Glutamatergic neuron (in vitro differentiated cells): ENCODE measurements around the gene RAET1G. TPM values are rescaled to one million over a fixed set of nuclear protein-coding genes. Genes with fewer than 3 reads are reported as not detected.
"Not testable (repeated sequence)": the region's sequence is repeated elsewhere in the genome, so short reads cannot be mapped to it uniquely, and the experiment has no call there.

Experiments used
- DNase-seq: peaks from one replicate; pipeline ENCODE4 v3.0.0; 2022
- H3K27ac Mint-ChIP-seq: one replicate; pipeline ENCODE4 v1.8.0; 2020; ENCODE audit warnings: mild to moderate bottlenecking, mixed read lengths, inconsistent platforms; ENCODE audit not compliant: unreplicated experiment
- H3K27me3 Mint-ChIP-seq: one replicate; pipeline ENCODE4 v1.8.0; 2020; ENCODE audit warnings: mild to moderate bottlenecking, moderate library complexity, mixed read lengths, inconsistent platforms; ENCODE audit not compliant: unreplicated experiment
- H3K36me3 Mint-ChIP-seq: one replicate; pipeline ENCODE4 v1.8.0; 2020; ENCODE audit warnings: mild to moderate bottlenecking, mixed read lengths, inconsistent platforms; ENCODE audit not compliant: unreplicated experiment
- H3K4me1 Mint-ChIP-seq: one replicate; pipeline ENCODE4 v1.8.0; 2020; ENCODE audit warnings: mild to moderate bottlenecking, low read depth, mixed read lengths, inconsistent platforms; ENCODE audit not compliant: unreplicated experiment
- H3K4me3 Mint-ChIP-seq: one replicate; pipeline ENCODE4 v1.8.0; 2020; ENCODE audit warnings: mild to moderate bottlenecking, mixed read lengths, inconsistent platforms; ENCODE audit not compliant: unreplicated experiment
- H3K9me3 Mint-ChIP-seq: one replicate; pipeline ENCODE4 v1.8.0; 2020; ENCODE audit warnings: mild to moderate bottlenecking, moderate library complexity, mixed read lengths, inconsistent platforms; ENCODE audit not compliant: unreplicated experiment
- total RNA-seq: library from RNA; stranded (reverse); fragmentation: NEBNext Ultra II Directional; extraction: Animal tissue kit (Norgen Biotek cat#: 25700); gene quantifications from one replicate; pipeline ENCODE4 v1.2.1, GENCODE V29; 2021; ENCODE audit not compliant: unreplicated experiment
- TF ChIP-seq, protein P1 (sequence below): fragments of 200-600 bp; sonication (generic); IDR thresholded peaks from one replicate; pipeline ENCODE4 v1.5.0; 2021; ENCODE audit not compliant: partially characterized antibody, unreplicated experiment

Gene RAET1G
- total RNA-seq, 1 donor from 2014 or later: not detected

DNA sequence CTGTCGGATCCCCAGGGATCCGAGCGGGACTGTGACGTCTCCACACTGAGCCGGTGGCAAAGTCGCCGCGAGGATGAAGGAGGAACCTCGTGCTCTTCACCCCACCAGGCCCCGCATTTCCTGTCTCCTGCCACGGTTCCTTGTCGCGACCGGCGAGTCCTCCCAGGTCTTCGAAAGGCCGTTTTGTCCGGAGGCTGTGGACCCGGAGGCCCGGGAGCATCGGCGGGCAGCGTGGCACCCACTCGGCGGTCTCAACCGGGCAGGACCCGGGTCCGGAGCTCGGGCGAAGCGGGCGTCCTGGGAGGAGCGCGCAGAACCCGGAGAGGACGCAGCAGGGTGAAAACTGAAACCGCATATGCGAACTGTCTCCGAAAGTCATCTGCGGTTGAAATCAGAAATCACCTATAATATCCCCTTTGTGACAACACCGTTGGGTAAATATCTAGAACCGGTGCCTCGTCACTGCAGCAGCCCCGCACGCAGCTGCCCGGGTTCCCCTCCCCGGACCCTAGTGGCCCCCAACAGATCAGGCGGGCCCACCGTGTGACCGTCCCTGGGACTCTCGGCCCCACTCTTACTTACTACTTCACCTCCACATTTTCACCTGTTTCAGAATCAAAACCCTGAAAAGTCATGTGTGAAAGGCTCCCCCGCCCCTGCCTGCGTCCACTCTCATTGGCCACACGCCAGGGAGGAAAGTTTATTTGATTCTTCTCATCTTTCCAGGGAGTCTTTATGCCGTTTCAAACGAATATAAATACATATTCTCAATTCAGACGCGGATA, 15.8 kb upstream of the RAET1G start:
- Mint-ChIP-seq H3K4me3 (peak overlapping the region; percentile 83), H3K4me1 (peaks cover 3% of the 10 kb centered on the region), H3K27ac (no peak overlapping the region), H3K27me3 (peaks cover 40% of the 10 kb centered on the region), H3K36me3 (no peaks in the 10 kb centered on the region), H3K9me3 (peaks cover 2% of the 10 kb centered on the region)
- TF ChIP-seq, protein P1, sequence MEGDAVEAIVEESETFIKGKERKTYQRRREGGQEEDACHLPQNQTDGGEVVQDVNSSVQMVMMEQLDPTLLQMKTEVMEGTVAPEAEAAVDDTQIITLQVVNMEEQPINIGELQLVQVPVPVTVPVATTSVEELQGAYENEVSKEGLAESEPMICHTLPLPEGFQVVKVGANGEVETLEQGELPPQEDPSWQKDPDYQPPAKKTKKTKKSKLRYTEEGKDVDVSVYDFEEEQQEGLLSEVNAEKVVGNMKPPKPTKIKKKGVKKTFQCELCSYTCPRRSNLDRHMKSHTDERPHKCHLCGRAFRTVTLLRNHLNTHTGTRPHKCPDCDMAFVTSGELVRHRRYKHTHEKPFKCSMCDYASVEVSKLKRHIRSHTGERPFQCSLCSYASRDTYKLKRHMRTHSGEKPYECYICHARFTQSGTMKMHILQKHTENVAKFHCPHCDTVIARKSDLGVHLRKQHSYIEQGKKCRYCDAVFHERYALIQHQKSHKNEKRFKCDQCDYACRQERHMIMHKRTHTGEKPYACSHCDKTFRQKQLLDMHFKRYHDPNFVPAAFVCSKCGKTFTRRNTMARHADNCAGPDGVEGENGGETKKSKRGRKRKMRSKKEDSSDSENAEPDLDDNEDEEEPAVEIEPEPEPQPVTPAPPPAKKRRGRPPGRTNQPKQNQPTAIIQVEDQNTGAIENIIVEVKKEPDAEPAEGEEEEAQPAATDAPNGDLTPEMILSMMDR: no peak
- DNase-seq: no peak

DNA sequence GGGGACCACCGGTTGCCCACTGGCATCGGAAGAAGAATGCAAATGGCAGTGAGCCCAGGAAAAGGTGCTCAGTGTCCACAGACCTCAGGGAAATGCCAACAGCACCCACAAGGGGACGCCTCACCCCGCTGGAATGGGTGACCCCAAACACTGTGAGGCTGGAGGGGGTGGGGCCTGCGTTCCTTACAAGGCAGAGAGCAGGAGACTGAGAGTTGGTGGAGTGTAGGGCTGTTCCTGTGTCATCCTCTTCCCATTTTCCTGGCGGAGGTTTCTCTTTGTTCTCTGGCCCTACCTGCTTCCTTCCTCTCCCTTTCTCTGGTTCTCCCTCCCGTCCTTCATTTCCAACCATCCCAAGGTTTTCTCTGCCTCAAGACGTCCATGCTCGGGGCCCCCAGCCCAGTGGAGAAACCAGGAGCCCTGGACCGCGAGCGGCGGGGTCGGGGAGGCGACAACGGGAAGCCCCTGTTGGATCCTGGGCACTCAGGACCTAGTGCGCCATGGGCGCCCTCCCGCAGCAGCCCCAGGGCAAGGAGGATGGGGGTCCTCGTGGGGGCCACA, 15.2 kb upstream of the RAET1G start:
- not testable (repeated sequence) for H3K9me3 Mint-ChIP-seq, H3K4me1 Mint-ChIP-seq, H3K36me3 Mint-ChIP-seq, DNase-seq, H3K27ac Mint-ChIP-seq
- peaks cover 44% of the 10 kb centered on the region for H3K27me3 Mint-ChIP-seq
- peak overlapping the region; percentile 59 for H3K4me3 Mint-ChIP-seq

DNA sequence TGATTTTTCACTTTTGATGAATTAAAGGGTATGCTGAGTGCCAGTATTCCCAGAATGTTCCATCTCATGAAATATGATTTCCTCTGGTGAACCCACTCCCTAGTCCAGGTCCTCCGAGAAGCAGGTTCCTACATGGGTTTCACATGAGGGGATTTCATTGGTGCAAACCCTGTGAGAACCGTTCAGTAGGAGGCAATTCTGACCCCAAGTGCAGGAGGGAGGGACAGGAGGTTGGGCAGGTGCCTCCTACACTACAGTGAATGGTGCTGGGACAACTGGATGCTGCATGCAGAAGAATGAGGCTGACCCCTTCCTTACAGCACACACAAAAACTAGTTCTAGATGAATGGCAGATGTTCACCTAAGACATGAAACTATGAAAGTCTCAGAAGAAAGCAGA, 13.8 kb upstream of the RAET1G start:
- H3K36me3 Mint-ChIP-seq: no peaks in the 10 kb centered on the region
- peaks cover 37% of the 10 kb centered on the region for H3K27me3 Mint-ChIP-seq
- DNase-seq: no peak
- TF ChIP-seq, protein P1: no peak
- no peak overlapping the region for H3K27ac Mint-ChIP-seq
- peaks cover 3% of the 10 kb centered on the region for H3K4me1 Mint-ChIP-seq
- peaks cover 2% of the 10 kb centered on the region for H3K9me3 Mint-ChIP-seq
- no peak overlapping the region for H3K4me3 Mint-ChIP-seq

DNA sequence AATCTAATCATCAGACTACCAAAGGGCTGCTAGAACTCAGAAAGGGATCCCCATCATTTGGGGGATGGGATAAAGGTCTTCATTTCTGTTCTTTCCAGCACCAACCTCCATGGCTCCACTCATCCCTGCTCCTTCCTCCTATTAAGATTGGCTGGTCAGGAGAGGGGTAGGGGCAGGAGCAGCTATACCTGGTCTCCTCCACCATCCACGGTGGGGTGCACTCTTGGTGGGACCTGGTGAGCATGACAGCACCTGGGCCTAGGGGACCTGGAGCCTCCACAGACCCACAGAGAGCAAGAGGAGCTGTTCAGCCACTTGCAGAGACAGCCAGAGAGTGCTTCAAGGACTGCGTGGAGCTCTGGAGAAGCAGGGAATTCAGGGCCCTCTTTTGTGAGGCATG, 12.7 kb upstream of the RAET1G start:
- DNase-seq: no peak
- Mint-ChIP-seq H3K9me3 (peaks cover 2% of the 10 kb centered on the region), H3K4me1 (peaks cover 3% of the 10 kb centered on the region), H3K27ac (no peak overlapping the region), H3K4me3 (no peak overlapping the region), H3K27me3 (peaks cover 33% of the 10 kb centered on the region), H3K36me3 (no peaks in the 10 kb centered on the region)
- TF ChIP-seq, protein P1: no peak

DNA sequence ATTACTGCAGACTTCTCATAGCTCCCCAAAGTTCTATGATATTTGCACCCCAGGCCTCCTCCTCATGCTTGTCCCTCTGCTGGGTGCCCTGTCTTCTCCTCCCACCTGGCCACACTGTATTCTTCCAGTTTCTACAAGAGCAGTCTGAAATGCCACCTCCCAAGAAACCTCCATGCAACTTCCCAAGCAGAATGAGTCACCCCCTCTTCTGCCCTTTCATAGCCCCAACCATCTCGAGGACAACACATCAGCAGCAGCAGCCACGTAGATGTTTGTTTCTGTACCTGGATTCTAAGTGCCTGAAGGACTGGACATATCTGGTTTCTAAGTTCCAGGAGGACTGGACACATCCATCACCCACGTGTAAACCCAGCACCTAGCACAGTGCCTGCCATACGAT, 12.3 kb upstream of the RAET1G start:
- H3K4me3 Mint-ChIP-seq: no peak overlapping the region
- no peak for DNase-seq
- H3K27ac Mint-ChIP-seq: no peak overlapping the region
- peaks cover 32% of the 10 kb centered on the region for H3K27me3 Mint-ChIP-seq
- H3K4me1 Mint-ChIP-seq: peaks cover 3% of the 10 kb centered on the region
- H3K36me3 Mint-ChIP-seq: no peaks in the 10 kb centered on the region
- peaks cover 2% of the 10 kb centered on the region for H3K9me3 Mint-ChIP-seq
- TF ChIP-seq, protein P1: no peak
